Activated T-helper 2 cell treated with anti-CD3 and anti-CD28 coated beads, Interferon-gamma antibody, Interleukin-2, Interleukin-4, amounts not matched to agents 10 μg/mL and 5 μg/mL and 100 μg/mL, durations not matched to agents 14 hours and 24 hours and 36 hours (primary cell): Measurements from ENCODE around the gene FOSB. TPM values are rescaled to one million over a fixed set of nuclear protein-coding genes. Genes with fewer than 3 reads are reported as not detected.

ENCODE experiments used
- DNase-seq: peaks from one replicate; pipeline ENCODE4 v3.0.0; 2021; ENCODE audit warnings: low spot score
- H3K27ac Mint-ChIP-seq: one replicate; pipeline ENCODE4 v1.8.0; 2021; ENCODE audit warnings: mixed read lengths
- H3K27me3 Mint-ChIP-seq: one replicate; pipeline ENCODE4 v1.8.0; 2021; ENCODE audit warnings: low read depth, mixed read lengths
- H3K36me3 Mint-ChIP-seq: one replicate; pipeline ENCODE4 v1.8.0; 2021; ENCODE audit warnings: low read depth, mixed read lengths
- H3K4me1 Mint-ChIP-seq: one replicate; pipeline ENCODE4 v1.8.0; 2021; ENCODE audit warnings: low read depth, mixed read lengths
- H3K4me3 Mint-ChIP-seq: one replicate; pipeline ENCODE4 v1.8.0; 2021; ENCODE audit warnings: low read depth, mild to moderate bottlenecking, moderate library complexity, mixed read lengths
- H3K9me3 Mint-ChIP-seq: one replicate; pipeline ENCODE4 v1.8.0; 2021; ENCODE audit warnings: mixed read lengths
- intact Hi-C: fragments of 100-400 bp; cut with micrococcal nuclease; formaldehyde crosslinking; loops from one replicate; pipeline ENCODE4 v1.15.1; 2023
- total RNA-seq: library from RNA; stranded (reverse); gene quantifications from 2 replicates; pipeline ENCODE4 v1.2.3, GENCODE V29; 2022

FOSB gene
- total RNA-seq, 1 donor from 2014 or later, result 10.2 TPM

GRCh38 chr19:45517641-45518468 lies 50.1 kb downstream of the FOSB start:
- H3K4me1 Mint-ChIP-seq, result peaks cover 22% of the 10 kb centered on the region
- peaks cover 52% of the 10 kb centered on the region for H3K36me3 Mint-ChIP-seq
- DNase-seq, result no peak
- no peak overlapping the region for H3K4me3 Mint-ChIP-seq
- peak overlapping the region; percentile 47 for H3K27ac Mint-ChIP-seq
- no peaks in the 10 kb centered on the region for H3K9me3 Mint-ChIP-seq
- no peaks in the 10 kb centered on the region for H3K27me3 Mint-ChIP-seq
- intact Hi-C loops, result no loop called here

- no peaks in the 10 kb centered on the region for H3K27me3 Mint-ChIP-seq
- H3K4me3 Mint-ChIP-seq, result no peak overlapping the region
- no peak overlapping the region for H3K27ac Mint-ChIP-seq
- H3K9me3 Mint-ChIP-seq, result no peaks in the 10 kb centered on the region
- no peak for DNase-seq
- H3K4me1 Mint-ChIP-seq, result peaks cover 20% of the 10 kb centered on the region
- H3K36me3 Mint-ChIP-seq, result peaks cover 51% of the 10 kb centered on the region
- intact Hi-C loops, result no loop called here
Measured at GRCh38 chr19:45518469-45518826, 50.7 kb downstream of the FOSB start.

- Mint-ChIP-seq H3K36me3 (peaks cover 60% of the 10 kb centered on the region), H3K27ac (no peak overlapping the region), H3K27me3 (no peaks in the 10 kb centered on the region), H3K4me3 (no peak overlapping the region), H3K4me1 (peaks cover 9% of the 10 kb centered on the region), H3K9me3 (no peaks in the 10 kb centered on the region)
- no peak for DNase-seq
- intact Hi-C loops, result loop anchor here (2.0 kb wide), 1 partner anchor 15 kb away; the partner anchor contains the start of gene VASP
Measured at GRCh38 chr19:45522010-45522941, 54.5 kb downstream of the FOSB start.

- Mint-ChIP-seq H3K27me3 (no peaks in the 10 kb centered on the region), H3K9me3 (no peaks in the 10 kb centered on the region), H3K27ac (peak overlapping the region; percentile 24), H3K36me3 (peaks cover 60% of the 10 kb centered on the region), H3K4me1 (peaks cover 16% of the 10 kb centered on the region), H3K4me3 (no peak overlapping the region)
- intact Hi-C loops, result loop anchor here (1.0 to 2.0 kb wide), 3 partner anchors 17 to 119 kb away; partner anchors contain the start of gene VASP
- DNase-seq, result peak; percentile 69
Measured at GRCh38 chr19:45523642-45524256, 56.0 kb downstream of the FOSB start.

GRCh38 chr19:45524575-45525129 lies 56.9 kb downstream of the FOSB start:
- H3K27ac Mint-ChIP-seq, result no peak overlapping the region
- no peak overlapping the region for H3K4me3 Mint-ChIP-seq
- H3K36me3 Mint-ChIP-seq, result peaks cover 64% of the 10 kb centered on the region
- no peak for DNase-seq
- H3K9me3 Mint-ChIP-seq, result no peaks in the 10 kb centered on the region
- peaks cover 16% of the 10 kb centered on the region for H3K4me1 Mint-ChIP-seq
- H3K27me3 Mint-ChIP-seq, result no peaks in the 10 kb centered on the region
- intact Hi-C loops, result no loop called here

Other genes with a start within 250 kb of the FOSB start
- gene EXOC3L2, start 222.6 kb upstream of the FOSB start, total RNA-seq, result not detected in 2 replicates
- gene MARK4, start 216.7 kb upstream of the FOSB start, total RNA-seq, result 25.6 and 28.9 TPM in 2 replicates
- gene CKM, start 145.1 kb upstream of the FOSB start, total RNA-seq, result not detected in 2 replicates
- gene KLC3, start 127.2 kb upstream of the FOSB start, total RNA-seq, result 0.18 TPM in 1 of 2 replicates, not detected in the other
- gene ERCC2, start 97.4 kb upstream of the FOSB start, total RNA-seq, result 32.6 and 34.5 TPM in 2 replicates
- gene PPP1R13L, start 62.9 kb upstream of the FOSB start, total RNA-seq, result 12.8 and 16.6 TPM in 2 replicates
- gene POLR1G, start 61.4 kb upstream of the FOSB start, total RNA-seq, result 16.1 and 16.7 TPM in 2 replicates
- 114 and 118 TPM in 2 replicates for gene ERCC1, start 44.1 kb upstream of the FOSB start, total RNA-seq
- 4.0 and 8.1 TPM in 2 replicates for gene RTN2, start 29.1 kb downstream of the FOSB start, total RNA-seq
- 2.5 and 3.1 TPM in 2 replicates for gene PPM1N, start 30.4 kb downstream of the FOSB start, total RNA-seq
- 232 and 244 TPM in 2 replicates for gene VASP, start 39.5 kb downstream of the FOSB start, total RNA-seq
- 15.2 and 15.9 TPM in 2 replicates for gene OPA3, start 116.8 kb downstream of the FOSB start, total RNA-seq
- not detected in 2 replicates for gene GPR4, start 134.2 kb downstream of the FOSB start, total RNA-seq
- gene EML2, start 171.4 kb downstream of the FOSB start, total RNA-seq, result 180 and 207 TPM in 2 replicates
- gene GIPR, start 200.2 kb downstream of the FOSB start, total RNA-seq, result 9.3 and 9.5 TPM in 2 replicates
- 738 and 766 TPM in 2 replicates for gene SNRPD2, start 224.0 kb downstream of the FOSB start, total RNA-seq
- 24.2 and 26.7 TPM in 2 replicates for gene QPCTL, start 224.7 kb downstream of the FOSB start, total RNA-seq